Activated CD8-positive, alpha-beta T cell treated with anti-CD3 and anti-CD28 coated beads for 36 hours (primary cell): ENCODE data around the gene KRT80. TPM values are rescaled to one million over a fixed set of nuclear protein-coding genes. Genes with fewer than 3 reads are reported as not detected.

ENCODE experiments used
- ATAC-seq: fragments of 200-7000 bp; cut with Tn5 transposase; one replicate; pipeline ENCODE4 v1.10.0; 2021; ENCODE audit warnings: mild to moderate bottlenecking, moderate library complexity
- CTCF ChIA-PET: fragments of 350-600 bp; sonication (Branson Sonifier 250); formaldehyde crosslinking; loops from one replicate; lab custom pipeline; 2021; ENCODE audit warnings: antibody characterized with exemption; lab: Charles Lee
- POLR2A ChIA-PET: fragments of 350-600 bp; sonication (Branson Sonifier 250); formaldehyde crosslinking; loops from one replicate; lab custom pipeline; 2021; ENCODE audit warnings: antibody characterized with exemption; lab: Charles Lee
- DNase-seq: peaks from one replicate; pipeline ENCODE4 v3.0.0-alpha.2; 2020
- H3K27ac Mint-ChIP-seq: one replicate; pipeline ENCODE4 v1.8.0; 2021; ENCODE audit warnings: mild to moderate bottlenecking, mixed read lengths
- H3K27me3 Mint-ChIP-seq: one replicate; pipeline ENCODE4 v1.8.0; 2021; ENCODE audit warnings: mixed read lengths
- H3K36me3 Mint-ChIP-seq: one replicate; pipeline ENCODE4 v1.8.0; 2021; ENCODE audit warnings: low read depth, mixed read lengths
- H3K4me1 Mint-ChIP-seq: one replicate; pipeline ENCODE4 v1.8.0; 2021; ENCODE audit warnings: low read depth, mixed read lengths
- H3K4me3 Mint-ChIP-seq: one replicate; pipeline ENCODE4 v1.8.0; 2021; ENCODE audit warnings: mild to moderate bottlenecking, moderate library complexity, mixed read lengths
- H3K9me3 Mint-ChIP-seq: one replicate; pipeline ENCODE4 v1.8.0; 2021; ENCODE audit warnings: mixed read lengths
- intact Hi-C: fragments of 100-400 bp; cut with micrococcal nuclease; formaldehyde crosslinking; loops from one replicate; pipeline ENCODE4 v1.10.0; 2022
- total RNA-seq, 2 experiments: library from RNA; stranded (reverse); gene quantifications; one replicate each; pipeline ENCODE4 v1.2.3, GENCODE V29; 2021
- TF ChIP-seq, protein P1 (sequence below): fragments of 200-600 bp; IDR thresholded peaks from one replicate; pipeline ENCODE4 v1.8.0; 2022; ENCODE audit warnings: antibody characterized with exemption, mild to moderate bottlenecking

The KRT80 gene
- total RNA-seq, 2 experiments from 2014 or later = not detected

DNA sequence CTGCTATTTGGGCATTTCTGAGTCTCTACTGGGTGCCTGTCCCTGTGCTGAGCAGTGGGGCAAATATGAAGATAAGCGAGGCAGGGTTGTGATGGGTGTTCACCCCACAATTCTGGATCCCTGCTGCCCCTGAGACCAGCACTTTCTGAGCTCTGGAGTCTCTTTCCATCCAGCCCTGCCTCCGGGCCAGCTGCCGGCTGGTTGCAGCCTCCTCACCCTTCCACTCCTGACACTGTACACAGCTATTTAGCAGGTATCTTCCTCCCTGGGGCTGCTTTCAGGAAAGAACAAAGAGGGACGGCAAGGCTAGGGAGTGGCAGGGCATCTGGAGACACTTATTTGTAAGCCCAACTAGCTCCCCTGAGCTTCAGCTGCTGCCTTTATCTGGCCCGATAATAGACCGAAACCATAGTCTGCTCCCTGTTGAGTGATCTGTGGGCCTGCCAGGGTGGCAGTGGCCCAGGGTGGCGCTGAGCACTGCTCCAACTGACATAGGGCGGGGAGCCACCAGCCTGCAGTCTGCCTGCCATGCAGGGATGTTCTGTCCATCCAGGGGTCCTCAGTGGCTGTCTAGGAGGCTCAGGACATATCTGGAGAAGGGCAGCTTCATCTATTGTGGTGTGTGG lies 7.6 kb upstream of the KRT80 start:
- H3K4me3 Mint-ChIP-seq = no peak overlapping the region
- peaks cover 8% of the 10 kb centered on the region for H3K27me3 Mint-ChIP-seq
- POLR2A ChIA-PET = no interaction called here
- H3K4me1 Mint-ChIP-seq = peaks cover 6% of the 10 kb centered on the region
- no peaks in the 10 kb centered on the region for H3K36me3 Mint-ChIP-seq
- TF ChIP-seq, protein P1, sequence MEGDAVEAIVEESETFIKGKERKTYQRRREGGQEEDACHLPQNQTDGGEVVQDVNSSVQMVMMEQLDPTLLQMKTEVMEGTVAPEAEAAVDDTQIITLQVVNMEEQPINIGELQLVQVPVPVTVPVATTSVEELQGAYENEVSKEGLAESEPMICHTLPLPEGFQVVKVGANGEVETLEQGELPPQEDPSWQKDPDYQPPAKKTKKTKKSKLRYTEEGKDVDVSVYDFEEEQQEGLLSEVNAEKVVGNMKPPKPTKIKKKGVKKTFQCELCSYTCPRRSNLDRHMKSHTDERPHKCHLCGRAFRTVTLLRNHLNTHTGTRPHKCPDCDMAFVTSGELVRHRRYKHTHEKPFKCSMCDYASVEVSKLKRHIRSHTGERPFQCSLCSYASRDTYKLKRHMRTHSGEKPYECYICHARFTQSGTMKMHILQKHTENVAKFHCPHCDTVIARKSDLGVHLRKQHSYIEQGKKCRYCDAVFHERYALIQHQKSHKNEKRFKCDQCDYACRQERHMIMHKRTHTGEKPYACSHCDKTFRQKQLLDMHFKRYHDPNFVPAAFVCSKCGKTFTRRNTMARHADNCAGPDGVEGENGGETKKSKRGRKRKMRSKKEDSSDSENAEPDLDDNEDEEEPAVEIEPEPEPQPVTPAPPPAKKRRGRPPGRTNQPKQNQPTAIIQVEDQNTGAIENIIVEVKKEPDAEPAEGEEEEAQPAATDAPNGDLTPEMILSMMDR = no peak
- DNase-seq = no peak
- intact Hi-C loops = no loop called here
- no peaks in the 10 kb centered on the region for H3K9me3 Mint-ChIP-seq
- CTCF ChIA-PET = no interaction called here
- no peak for ATAC-seq
- H3K27ac Mint-ChIP-seq = no peak overlapping the region

DNA sequence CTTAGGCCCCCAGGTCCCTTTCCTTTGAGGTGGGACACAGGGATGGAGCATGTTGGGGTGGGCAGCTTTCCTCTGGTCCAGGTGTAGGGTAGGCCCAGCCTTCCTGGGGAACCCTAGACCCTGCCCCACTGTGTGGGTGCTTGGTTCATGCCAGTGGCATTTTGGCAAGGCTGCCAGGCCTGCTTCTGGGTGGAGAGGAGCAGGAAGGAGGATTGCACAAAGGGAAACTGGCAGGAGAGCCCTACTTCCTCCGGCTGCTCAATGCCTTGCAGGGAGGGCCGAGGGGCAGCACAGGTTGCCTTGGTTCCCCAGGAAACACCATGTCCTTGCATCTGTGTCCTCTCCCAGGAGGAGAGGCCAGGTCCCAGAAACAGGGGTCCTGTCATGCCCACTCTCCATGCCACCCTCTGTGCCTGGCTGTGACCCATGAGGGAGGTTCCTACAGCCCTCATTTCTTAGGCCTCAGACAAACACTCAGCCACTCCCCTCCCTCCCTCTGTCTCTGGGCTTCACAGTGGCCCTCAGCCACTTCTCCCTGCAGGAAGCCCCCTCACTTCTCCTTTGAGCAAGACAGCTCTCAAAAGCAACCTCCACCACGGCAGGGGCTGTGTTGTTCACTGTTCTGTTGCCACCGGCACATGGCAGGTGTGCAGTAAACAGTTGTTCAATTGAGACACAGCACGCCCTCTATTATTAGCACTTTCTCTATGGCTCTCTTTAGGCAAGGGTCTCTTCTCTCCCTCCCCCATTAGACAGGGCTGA lies 6.8 kb upstream of the KRT80 start:
- Mint-ChIP-seq H3K36me3 (no peaks in the 10 kb centered on the region), H3K4me3 (no peak overlapping the region), H3K9me3 (no peaks in the 10 kb centered on the region), H3K27me3 (peaks cover 8% of the 10 kb centered on the region), H3K4me1 (peaks cover 6% of the 10 kb centered on the region), H3K27ac (no peak overlapping the region)
- ATAC-seq (no peak), DNase-seq (no peak)
- CTCF ChIA-PET = no interaction called here
- intact Hi-C loops = no loop called here
- POLR2A ChIA-PET = no interaction called here
- TF ChIP-seq, protein P1 = no peak

DNA sequence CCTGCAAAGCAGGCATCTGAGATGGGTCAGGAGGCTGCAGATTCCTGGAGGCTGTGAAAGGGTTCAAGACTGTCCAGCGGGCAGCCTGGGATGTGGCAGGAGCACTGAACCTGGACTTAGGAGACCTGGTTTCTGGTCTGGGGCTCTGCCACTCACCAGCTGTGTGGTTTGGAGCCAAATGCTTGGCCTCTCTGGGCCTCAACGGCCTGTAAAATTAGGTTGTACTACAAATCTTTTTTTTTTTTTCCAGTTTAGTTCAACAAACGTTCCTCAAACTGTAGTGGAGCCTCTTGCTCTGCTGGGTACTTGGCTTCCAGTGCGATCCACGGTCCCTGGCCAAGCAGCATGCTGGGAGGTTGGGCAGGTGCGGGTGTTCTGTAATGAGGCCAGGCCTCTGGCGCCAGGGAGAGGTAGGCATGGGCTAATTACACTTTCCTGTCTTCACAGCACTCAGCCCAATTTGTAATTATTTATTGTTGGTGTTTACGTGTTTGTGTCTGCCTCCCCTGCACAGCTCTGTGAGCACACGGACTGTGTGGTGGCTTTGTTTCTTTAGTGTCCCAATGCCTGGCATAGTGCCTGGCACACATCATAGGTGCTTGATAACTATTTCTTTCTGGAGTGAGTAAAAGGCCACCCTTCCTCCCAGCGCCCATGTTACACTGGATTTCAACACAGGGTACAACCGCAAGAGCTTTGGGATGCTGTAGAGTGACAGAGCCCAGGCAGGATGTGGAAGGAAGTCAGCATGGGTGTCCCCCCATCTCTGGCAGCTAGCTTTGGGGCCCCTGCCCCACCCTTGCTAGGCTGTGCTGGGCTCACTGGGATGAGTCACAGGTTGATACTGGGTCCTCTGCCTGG lies 5.8 kb upstream of the KRT80 start:
- intact Hi-C loops = no loop called here
- CTCF ChIA-PET = no interaction called here
- Mint-ChIP-seq H3K4me1 (no peaks in the 10 kb centered on the region), H3K4me3 (no peak overlapping the region), H3K36me3 (no peaks in the 10 kb centered on the region), H3K27me3 (peaks cover 1% of the 10 kb centered on the region), H3K27ac (no peak overlapping the region), H3K9me3 (no peaks in the 10 kb centered on the region)
- no peak for ATAC-seq
- TF ChIP-seq, protein P1 = no peak
- no peak for DNase-seq
- POLR2A ChIA-PET = no interaction called here

DNA sequence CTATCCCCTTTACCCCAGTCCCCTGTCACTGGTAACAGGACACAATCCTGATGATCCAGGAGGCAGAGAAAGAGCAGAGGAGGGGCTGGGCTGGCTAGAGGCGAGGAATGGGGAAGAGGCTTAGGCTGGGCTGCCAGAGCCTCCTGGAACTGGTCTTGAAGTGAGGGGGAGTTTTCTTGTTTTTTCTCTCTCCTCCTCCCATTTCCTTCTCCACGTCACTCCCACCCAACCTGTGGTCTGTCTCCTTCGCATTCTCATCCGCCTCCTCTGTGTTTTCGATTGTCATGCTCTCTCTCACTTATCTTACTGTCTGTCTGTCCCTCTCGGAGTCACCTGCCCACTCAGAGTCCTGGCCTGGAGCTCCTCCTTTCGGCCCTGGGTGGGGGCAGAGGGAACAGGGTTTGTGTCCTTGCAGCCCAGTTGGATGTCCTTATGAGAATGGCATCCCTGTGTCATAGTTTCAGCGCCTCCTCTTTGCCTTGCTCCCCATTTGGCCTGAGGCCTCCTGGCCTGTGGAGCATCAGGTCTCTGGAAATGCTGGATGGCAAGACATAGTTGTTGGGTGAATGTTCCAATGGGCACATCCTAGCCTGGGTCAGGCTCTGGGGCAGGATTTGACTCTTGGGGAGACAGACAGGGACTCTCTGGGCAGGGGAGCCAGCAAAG lies 3.4 kb upstream of the KRT80 start:
- POLR2A ChIA-PET = no interaction called here
- intact Hi-C loops = no loop called here
- ATAC-seq = no peak
- Mint-ChIP-seq H3K36me3 (no peaks in the 10 kb centered on the region), H3K27ac (no peak overlapping the region), H3K4me1 (no peaks in the 10 kb centered on the region), H3K9me3 (no peaks in the 10 kb centered on the region), H3K4me3 (no peak overlapping the region), H3K27me3 (no peaks in the 10 kb centered on the region)
- CTCF ChIA-PET = no interaction called here
- no peak for DNase-seq
- TF ChIP-seq, protein P1 = no peak
